ENCODE measurements around the gene AKAP13. TPM values are rescaled to one million over a fixed set of nuclear protein-coding genes. Genes with fewer than 3 reads are reported as not detected.
"Not testable (repeated sequence)": the region's sequence is repeated elsewhere in the genome, so short reads cannot be mapped to it uniquely, and the experiment has no call there.

AKAP13 gene
- total and polyA plus RNA-seq, 2 of the 8 experiments (the other 6 are each of a cell fraction or from before 2014, with no cell fraction given), result 14.0 to 46.2 TPM

GRCh38 chr15:85344653-85345114 is 35.7 kb upstream of the AKAP13 start:
- DNase-seq (ENCODE audit: low read depth in 1 of 2, low spot score in 2 of 2); H3K27ac ChIP-seq (ENCODE audit: low read depth, low read length); H3K27me3 ChIP-seq (replicated peaks in 1 of 4; ENCODE audit: control insufficient read depth in 3 of 4, extremely low read depth in 1 of 4, insufficient read depth in 3 of 4, low read length in 3 of 4); H3K4ac ChIP-seq (replicated peaks; ENCODE audit: insufficient read length, low read depth, low read length); FAIRE-seq; H3K4me3 ChIP-seq (ENCODE audit: extremely low read depth in 1 of 4, insufficient read depth in 2 of 4, low read depth in 3 of 4, low read length in 4 of 4); H4K8ac ChIP-seq (ENCODE audit: extremely low read depth, insufficient read depth, low read length); H3K18ac ChIP-seq (ENCODE audit: extremely low read depth, low read length); H3K23me2 ChIP-seq (ENCODE audit: low read depth, low read length); H4K20me1 ChIP-seq (replicated peaks in 1 of 2; ENCODE audit: control insufficient read depth in 1 of 2, insufficient read depth in 2 of 2, low read length in 2 of 2); H2BK15ac ChIP-seq (ENCODE audit: low read length); H2BK20ac ChIP-seq (ENCODE audit: low read length); H4K5ac ChIP-seq (ENCODE audit: insufficient read length, low read depth, low read length); H3K4me1 ChIP-seq (replicated peaks in 1 of 4; ENCODE audit: control insufficient read depth in 3 of 4, insufficient read depth in 4 of 4, low read length in 3 of 4); H2AK5ac ChIP-seq (ENCODE audit: low read depth, low read length); H2BK12ac ChIP-seq (ENCODE audit: low read depth, low read length); H4K91ac ChIP-seq (replicated peaks; ENCODE audit: insufficient read length, low read length); H3K79me1 ChIP-seq (ENCODE audit: low read depth, low read length); H3K9ac ChIP-seq (replicated peaks in 1 of 4; ENCODE audit: extremely low read depth in 1 of 4, low read depth in 3 of 4, low read length in 3 of 4); H3K56ac ChIP-seq (replicated peaks; ENCODE audit: insufficient read length, low read depth, low read length); H2BK120ac ChIP-seq (replicated peaks; ENCODE audit: low read depth, low read length); H3K9me3 ChIP-seq (ENCODE audit: insufficient read depth in 2 of 2, low read depth in 1 of 2, low read length in 1 of 2); H2BK5ac ChIP-seq (ENCODE audit: low read depth, low read length); H3K14ac ChIP-seq (ENCODE audit: insufficient read length); H3K4me2 ChIP-seq (ENCODE audit: insufficient read depth in 1 of 2, low read depth in 2 of 2, low read length in 2 of 2); POLR2A ChIA-PET (ENCODE audit: partially characterized antibody); H3K79me2 ChIP-seq (ENCODE audit: control insufficient read depth in 1 of 2, insufficient read depth in 2 of 2, low read length in 2 of 2); H3K36me3 ChIP-seq (ENCODE audit: control insufficient read depth in 2 of 4, insufficient read depth in 4 of 4, low read length in 3 of 4); H2AFZ ChIP-seq (ENCODE audit: low read length); H3K23ac ChIP-seq (ENCODE audit: insufficient read length): not testable (repeated sequence)
- 85% methylated on average over 6 of the region's 6 CpGs; no CpG with 5 or more reads in 1 of the 2 experiments for WGBS, 2 experiments (ENCODE audit: extremely low coverage in 1 of 2, insufficient coverage in 1 of 2, insufficient read length in 1 of 2, insufficient replicate concordance in 2 of 2, low coverage in 1 of 2, low lambda C conversion rate in 2 of 2, missing lambda C conversion rate in 1 of 2)
- CTCF ChIA-PET (ENCODE audit: partially characterized antibody), result interaction anchor here (1.7 kb wide), 1 partner anchor 49 kb away, joined by 3 read pairs; no protein-coding TSS in a partner anchor

- H3K4me2 ChIP-seq (ENCODE audit: insufficient read depth in 1 of 2, low read depth in 2 of 2, low read length in 2 of 2); H4K5ac ChIP-seq (ENCODE audit: insufficient read length, low read depth, low read length); DNase-seq (ENCODE audit: low read depth in 1 of 2, low spot score in 2 of 2); H2BK20ac ChIP-seq (ENCODE audit: low read length); H3K23ac ChIP-seq (ENCODE audit: insufficient read length); H3K79me2 ChIP-seq (ENCODE audit: control insufficient read depth in 1 of 2, insufficient read depth in 2 of 2, low read length in 2 of 2); H3K23me2 ChIP-seq (ENCODE audit: low read depth, low read length); FAIRE-seq; H3K36me3 ChIP-seq (ENCODE audit: control insufficient read depth in 2 of 4, insufficient read depth in 4 of 4, low read length in 3 of 4); H3K79me1 ChIP-seq (ENCODE audit: low read depth, low read length); H3K9ac ChIP-seq (replicated peaks in 1 of 4; ENCODE audit: extremely low read depth in 1 of 4, low read depth in 3 of 4, low read length in 3 of 4); H4K91ac ChIP-seq (replicated peaks; ENCODE audit: insufficient read length, low read length); H3K56ac ChIP-seq (replicated peaks; ENCODE audit: insufficient read length, low read depth, low read length); H3K9me3 ChIP-seq (ENCODE audit: insufficient read depth in 2 of 2, low read depth in 1 of 2, low read length in 1 of 2); H3K4me1 ChIP-seq (replicated peaks in 1 of 4; ENCODE audit: control insufficient read depth in 3 of 4, insufficient read depth in 4 of 4, low read length in 3 of 4); H2BK5ac ChIP-seq (ENCODE audit: low read depth, low read length); H2BK15ac ChIP-seq (ENCODE audit: low read length); H3K14ac ChIP-seq (ENCODE audit: insufficient read length); H3K27ac ChIP-seq (ENCODE audit: low read depth, low read length); H4K8ac ChIP-seq (ENCODE audit: extremely low read depth, insufficient read depth, low read length); H3K4me3 ChIP-seq (ENCODE audit: extremely low read depth in 1 of 4, insufficient read depth in 2 of 4, low read depth in 3 of 4, low read length in 4 of 4); H3K18ac ChIP-seq (ENCODE audit: extremely low read depth, low read length); POLR2A ChIA-PET (ENCODE audit: partially characterized antibody); H4K20me1 ChIP-seq (replicated peaks in 1 of 2; ENCODE audit: control insufficient read depth in 1 of 2, insufficient read depth in 2 of 2, low read length in 2 of 2); H2AFZ ChIP-seq (ENCODE audit: low read length); H2BK12ac ChIP-seq (ENCODE audit: low read depth, low read length); H3K4ac ChIP-seq (replicated peaks; ENCODE audit: insufficient read length, low read depth, low read length); H2BK120ac ChIP-seq (replicated peaks; ENCODE audit: low read depth, low read length); H2AK5ac ChIP-seq (ENCODE audit: low read depth, low read length); H3K27me3 ChIP-seq (replicated peaks in 1 of 4; ENCODE audit: control insufficient read depth in 3 of 4, extremely low read depth in 1 of 4, insufficient read depth in 3 of 4, low read length in 3 of 4): not testable (repeated sequence)
- 96% methylated on average over 4 of the region's 4 CpGs; no CpG with 5 or more reads in 1 of the 2 experiments for WGBS, 2 experiments (ENCODE audit: extremely low coverage in 1 of 2, insufficient coverage in 1 of 2, insufficient read length in 1 of 2, insufficient replicate concordance in 2 of 2, low coverage in 1 of 2, low lambda C conversion rate in 2 of 2, missing lambda C conversion rate in 1 of 2)
- CTCF ChIA-PET (ENCODE audit: partially characterized antibody), result interaction anchor here (0.9 to 1.7 kb wide), 3 partner anchors 14 to 215 kb away, joined by 3 to 5 read pairs (median 4); no protein-coding TSS in a partner anchor
These were observed 35.0 kb upstream of the AKAP13 start for GRCh38 chr15:85345196-85345918.

All from H1 (cell line).